Fibroblast of skin of right biceps (primary cell): Measurements from ENCODE around the gene TMCO4.

Experiments
- DNase-seq: peaks from one replicate; pipeline ENCODE4 v3.0.0-alpha.2; 2013

The TMCO4 gene

DNA sequence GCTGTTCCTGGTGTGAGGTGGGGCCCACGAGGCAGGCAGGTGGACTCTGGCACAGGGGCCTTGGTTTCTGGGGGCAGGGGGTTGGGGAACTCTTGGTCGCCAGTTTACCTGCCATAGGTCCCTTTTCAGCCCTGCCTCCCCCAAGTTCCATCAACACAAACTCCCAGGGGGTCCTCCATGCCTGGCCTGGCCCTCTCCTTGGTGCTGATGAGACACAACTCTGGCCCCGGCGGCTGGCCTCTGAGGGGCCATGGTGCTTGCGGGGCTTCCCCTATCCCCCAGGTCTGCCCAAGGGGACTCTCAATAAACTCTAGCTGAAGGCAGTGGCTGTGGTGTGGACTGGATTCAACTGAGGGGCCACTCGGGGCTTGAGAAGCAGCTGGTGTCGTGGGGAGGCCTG is 119.1 kb downstream of the TMCO4 start:
- DNase-seq, result no peak

DNA sequence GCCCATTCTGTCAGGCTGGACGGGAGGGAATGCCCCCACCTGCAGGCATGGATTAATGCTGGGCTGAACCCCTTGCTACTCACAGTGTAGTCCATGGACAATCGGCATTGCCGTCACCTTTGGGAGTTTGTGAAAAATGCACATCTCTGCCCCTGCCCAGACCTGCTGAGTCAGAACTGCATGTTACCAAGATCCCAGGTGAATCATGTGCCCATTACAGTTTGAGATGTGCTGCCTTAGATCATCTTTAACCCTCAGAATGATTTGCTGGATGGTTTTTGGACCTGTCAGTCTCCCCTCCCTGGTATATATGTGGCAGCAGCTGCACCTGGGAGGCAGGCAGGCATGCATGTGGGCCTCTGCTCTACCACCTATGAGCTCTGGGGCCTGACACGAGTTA is 120.0 kb downstream of the TMCO4 start:
- DNase-seq, result no peak

- no peak for DNase-seq
Observed at GRCh38 chr1:19678931-19679453, 120.7 kb downstream of the TMCO4 start.

DNA sequence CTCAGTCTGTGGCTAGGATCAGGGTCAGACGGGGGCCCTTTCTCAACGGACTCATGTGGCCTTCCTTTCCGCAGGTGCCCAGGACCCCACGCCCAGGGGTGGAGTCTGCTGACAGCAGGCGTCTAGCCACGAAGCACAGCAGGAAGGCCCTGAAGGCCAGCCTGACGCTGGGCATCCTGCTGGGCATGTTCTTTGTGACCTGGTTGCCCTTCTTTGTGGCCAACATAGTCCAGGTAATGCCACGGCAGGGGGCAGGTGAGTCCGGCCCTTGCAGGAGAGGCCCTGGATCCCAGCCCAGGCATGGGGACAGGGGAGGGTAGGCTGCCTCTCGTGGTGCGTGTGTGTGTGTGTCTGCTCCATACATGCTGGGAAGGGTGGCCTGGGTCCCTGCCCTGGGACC is 121.2 kb downstream of the TMCO4 start:
- DNase-seq, result no peak

GRCh38 chr1:19676438-19676922 is 123.2 kb downstream of the TMCO4 start:
- peak; percentile 66 for DNase-seq

DNA sequence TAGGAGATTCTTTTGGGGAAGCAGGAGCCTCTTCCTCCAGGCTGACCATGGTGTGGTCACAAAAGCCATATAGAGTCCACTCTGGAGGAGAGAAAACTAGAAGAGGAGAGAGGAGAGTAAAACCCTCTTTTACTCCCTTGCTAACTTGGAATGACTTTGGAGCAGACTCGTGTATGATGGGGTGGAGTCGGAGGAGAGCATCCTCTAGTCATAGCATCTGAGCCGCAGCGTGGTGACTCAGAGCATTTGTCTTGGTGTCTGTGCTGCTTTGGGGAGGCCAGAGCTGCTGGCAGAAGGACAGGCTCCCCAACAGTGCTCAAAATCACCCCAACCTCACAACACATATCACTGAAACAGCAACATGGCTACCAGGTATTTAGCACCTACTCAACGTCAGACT is 123.9 kb downstream of the TMCO4 start:
- no peak for DNase-seq

- no peak for DNase-seq
Observed at GRCh38 chr1:19672237-19672636, 127.5 kb downstream of the TMCO4 start.

GRCh38 chr1:19670787-19671186 is 128.9 kb downstream of the TMCO4 start:
- DNase-seq, result no peak

- DNase-seq, result no peak
Observed at GRCh38 chr1:19668888-19669287, 130.8 kb downstream of the TMCO4 start.

- DNase-seq, result no peak
Observed at GRCh38 chr1:19665496-19666465, 133.9 kb downstream of the TMCO4 start.

GRCh38 chr1:19665186-19665495 is 134.6 kb downstream of the TMCO4 start:
- no peak for DNase-seq

- no peak for DNase-seq
Observed at GRCh38 chr1:19664453-19665185, 135.1 kb downstream of the TMCO4 start, which contains the start of gene HTR6. TSS of gene HTR6 (plus strand) at chr1:19664875. CDS start at chr1:19665754, 879 bp downstream.

- DNase-seq, result no peak
Observed at GRCh38 chr1:19662313-19662712, 137.4 kb downstream of the TMCO4 start.

GRCh38 chr1:19661721-19662228 is 137.9 kb downstream of the TMCO4 start:
- DNase-seq, result peak; percentile 40

DNA sequence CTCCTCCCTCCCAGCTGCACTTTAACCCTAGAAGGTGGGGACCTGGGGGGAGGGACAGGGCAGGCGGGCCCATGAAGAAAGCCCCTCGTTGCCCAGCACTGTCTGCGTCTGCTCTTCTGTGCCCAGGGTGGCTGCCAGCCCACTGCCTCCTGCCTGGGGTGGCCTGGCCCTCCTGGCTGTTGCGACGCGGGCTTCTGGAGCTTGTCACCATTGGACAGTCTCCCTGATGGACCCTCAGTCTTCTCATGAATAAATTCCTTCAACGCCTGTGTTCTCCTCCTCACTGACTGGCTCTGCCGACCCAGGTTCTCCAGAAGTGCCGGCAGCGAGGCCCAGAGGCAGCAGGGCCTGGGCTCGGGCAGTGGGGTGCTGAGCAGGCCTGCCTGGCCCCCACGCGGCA is 141.5 kb downstream of the TMCO4 start:
- no peak for DNase-seq

DNA sequence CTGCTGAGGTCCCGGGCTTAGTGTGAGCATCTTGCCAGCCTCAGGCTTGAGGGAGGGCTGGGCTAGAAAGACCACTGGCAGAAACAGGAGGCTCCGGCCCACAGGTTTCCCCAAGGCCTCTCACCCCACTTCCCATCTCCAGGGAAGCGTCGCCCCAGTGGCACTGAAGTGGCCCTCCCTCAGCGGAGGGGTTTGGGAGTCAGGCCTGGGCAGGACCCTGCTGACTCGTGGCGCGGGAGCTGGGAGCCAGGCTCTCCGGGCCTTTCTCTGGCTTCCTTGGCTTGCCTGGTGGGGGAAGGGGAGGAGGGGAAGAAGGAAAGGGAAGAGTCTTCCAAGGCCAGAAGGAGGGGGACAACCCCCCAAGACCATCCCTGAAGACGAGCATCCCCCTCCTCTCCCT is 142.2 kb downstream of the TMCO4 start:
- no peak for DNase-seq

- DNase-seq, result no peak
Observed at GRCh38 chr1:19656780-19657466, 142.8 kb downstream of the TMCO4 start.

- no peak for DNase-seq
Observed at GRCh38 chr1:19656134-19656779, 143.5 kb downstream of the TMCO4 start.

DNA sequence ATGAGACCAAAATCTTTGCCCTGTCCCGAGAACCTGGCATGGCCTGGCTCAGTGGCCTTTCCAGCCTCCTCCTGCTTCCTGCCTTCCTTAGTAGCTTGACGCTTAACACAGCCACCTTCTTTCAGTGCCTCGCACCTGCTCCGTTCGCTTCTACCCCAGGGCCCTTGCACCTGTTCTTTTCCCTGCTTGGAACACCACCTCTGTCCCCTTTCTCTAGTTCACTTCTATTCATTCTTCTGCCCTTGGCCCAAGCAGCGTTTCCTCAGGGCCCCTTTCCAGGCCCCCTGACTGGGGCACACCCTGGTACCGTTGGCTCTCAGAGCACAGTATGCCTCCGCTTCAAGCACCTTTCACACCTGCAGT is 144.0 kb downstream of the TMCO4 start:
- no peak for DNase-seq

- DNase-seq, result no peak
Observed at GRCh38 chr1:19654886-19655717, 144.6 kb downstream of the TMCO4 start.

DNA sequence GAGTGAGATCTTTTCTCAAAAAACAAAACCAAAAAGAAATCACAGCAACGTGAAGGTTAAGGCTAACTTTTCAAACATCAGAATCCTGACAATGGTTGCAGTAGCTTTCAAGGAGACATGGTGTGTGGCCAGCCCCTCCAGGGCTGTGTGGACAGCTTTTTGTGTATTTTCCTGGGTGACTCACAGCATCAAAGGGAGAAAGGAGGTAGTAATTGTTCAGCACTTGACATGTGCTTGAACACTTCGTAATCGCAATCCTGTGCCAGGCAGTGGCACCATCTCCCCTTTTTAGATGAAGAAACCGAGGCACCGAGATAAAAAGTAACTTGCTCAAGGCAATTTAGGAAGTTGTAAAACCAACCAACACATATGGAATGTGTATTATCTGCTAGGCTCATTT is 145.3 kb downstream of the TMCO4 start:
- DNase-seq, result no peak
